Astrocyte (in vitro differentiated cells and primary cell): ENCODE data around the gene ABHD17C.

Experiments used
- CTCF ChIP-seq: IDR thresholded peaks from 2 replicates; pipeline ENCODE4 v1.5.1; 2011; ENCODE audit warnings: low read depth, mild to moderate bottlenecking, inconsistent platforms, low read length, moderate library complexity; ENCODE audit not compliant: insufficient read depth
- EZH2 ChIP-seq: IDR thresholded peaks from 2 replicates; pipeline ENCODE4 v1.6.1; 2012; ENCODE audit warnings: mild to moderate bottlenecking, low read length, inconsistent platforms; ENCODE audit not compliant: insufficient read depth

DNA sequence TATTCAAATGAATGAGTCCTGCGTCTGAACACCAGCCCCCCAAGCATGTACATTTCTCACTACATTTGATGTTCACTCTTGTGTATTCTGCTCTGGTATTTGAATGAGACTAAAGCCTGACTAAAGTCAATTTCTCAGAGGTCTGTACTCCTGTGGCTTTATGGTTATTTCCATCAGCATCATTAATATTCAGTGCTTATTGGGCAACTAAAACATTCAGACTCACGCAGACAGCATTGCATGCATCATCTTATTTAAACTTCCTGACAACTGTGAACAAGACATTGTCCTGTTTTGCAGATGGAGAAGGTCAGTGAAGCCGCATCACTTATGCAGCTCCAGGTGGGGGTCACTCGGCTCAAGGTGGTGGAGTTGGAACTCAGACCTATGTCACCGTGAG, 95.1 kb downstream of the ABHD17C start:
- TF ChIP-seq CTCF = no peak
- TF ChIP-seq EZH2 = no peak
